Measurements from ENCODE around the gene TAF15.

The TAF15 gene

GRCh38 chr17:35825206-35825605, 15.9 kb downstream of the TAF15 start:
- DNase-seq: no peak

- no peak for DNase-seq
These were observed 31.8 kb downstream of the TAF15 start for GRCh38 chr17:35841101-35841500.

- DNase-seq: no peak
These were observed 32.2 kb downstream of the TAF15 start for GRCh38 chr17:35841505-35841904.

GRCh38 chr17:35842239-35842638, 33.0 kb downstream of the TAF15 start:
- DNase-seq: no peak

GRCh38 chr17:35843698-35844097, 34.4 kb downstream of the TAF15 start:
- DNase-seq: no peak

GRCh38 chr17:35844547-35844946, 35.3 kb downstream of the TAF15 start:
- no peak for DNase-seq

- DNase-seq: no peak
These were observed 36.9 kb downstream of the TAF15 start for GRCh38 chr17:35846055-35846809.

GRCh38 chr17:35847006-35847405, 37.7 kb downstream of the TAF15 start:
- no peak for DNase-seq

GRCh38 chr17:35847633-35848373, 38.5 kb downstream of the TAF15 start:
- DNase-seq: no peak

- DNase-seq: peak; percentile 8
These were observed 40.4 kb downstream of the TAF15 start for GRCh38 chr17:35849469-35850348.

- DNase-seq: no peak
These were observed 46.7 kb downstream of the TAF15 start for GRCh38 chr17:35855965-35856364.

GRCh38 chr17:35856603-35857002, 47.3 kb downstream of the TAF15 start:
- DNase-seq: no peak

- no peak for DNase-seq
These were observed 55.6 kb downstream of the TAF15 start for GRCh38 chr17:35864853-35865252.

GRCh38 chr17:35865412-35866340, 56.4 kb downstream of the TAF15 start:
- no peak for DNase-seq

GRCh38 chr17:35866341-35866950, 57.2 kb downstream of the TAF15 start:
- DNase-seq: no peak

- DNase-seq: no peak
These were observed 58.3 kb downstream of the TAF15 start for GRCh38 chr17:35867574-35867973.

GRCh38 chr17:35868737-35869136, 59.5 kb downstream of the TAF15 start, which contains the start of gene HEATR9:
HEATR9 (minus strand) TSS chr17:35868891; CDS start chr17:35868742, 149 bp downstream.
- no peak for DNase-seq

- DNase-seq: no peak
These were observed 61.9 kb downstream of the TAF15 start for GRCh38 chr17:35870906-35871819.

GRCh38 chr17:35872196-35872980, 63.1 kb downstream of the TAF15 start:
- no peak for DNase-seq

Measured in SHP77 treated with DMSO at 0.1 percent for 48 hours (cell line).